SU-DHL-6 (cell line): ENCODE data around the gene KIAA1958.

Experiments used
- EZH2phosphoT487 ChIP-seq: fragments of 200-600 bp; sonication (generic), shearing (Covaris generic); conservative IDR thresholded peaks from 2 replicates; pipeline ENCODE4 v1.6.1; 2018; ENCODE audit warnings: mild to moderate bottlenecking, antibody characterized with exemption, low read length, moderate library complexity, mixed read lengths
- TF ChIP-seq, protein P1 (sequence below): fragments of 200-600 bp; sonication (generic); IDR thresholded peaks from one replicate; pipeline ENCODE4 v1.5.1; 2017; ENCODE audit warnings: antibody characterized with exemption, mild to moderate bottlenecking, low read length, moderate library complexity; ENCODE audit not compliant: insufficient read depth, poor library complexity, severe bottlenecking

- TF ChIP-seq, protein P1, sequence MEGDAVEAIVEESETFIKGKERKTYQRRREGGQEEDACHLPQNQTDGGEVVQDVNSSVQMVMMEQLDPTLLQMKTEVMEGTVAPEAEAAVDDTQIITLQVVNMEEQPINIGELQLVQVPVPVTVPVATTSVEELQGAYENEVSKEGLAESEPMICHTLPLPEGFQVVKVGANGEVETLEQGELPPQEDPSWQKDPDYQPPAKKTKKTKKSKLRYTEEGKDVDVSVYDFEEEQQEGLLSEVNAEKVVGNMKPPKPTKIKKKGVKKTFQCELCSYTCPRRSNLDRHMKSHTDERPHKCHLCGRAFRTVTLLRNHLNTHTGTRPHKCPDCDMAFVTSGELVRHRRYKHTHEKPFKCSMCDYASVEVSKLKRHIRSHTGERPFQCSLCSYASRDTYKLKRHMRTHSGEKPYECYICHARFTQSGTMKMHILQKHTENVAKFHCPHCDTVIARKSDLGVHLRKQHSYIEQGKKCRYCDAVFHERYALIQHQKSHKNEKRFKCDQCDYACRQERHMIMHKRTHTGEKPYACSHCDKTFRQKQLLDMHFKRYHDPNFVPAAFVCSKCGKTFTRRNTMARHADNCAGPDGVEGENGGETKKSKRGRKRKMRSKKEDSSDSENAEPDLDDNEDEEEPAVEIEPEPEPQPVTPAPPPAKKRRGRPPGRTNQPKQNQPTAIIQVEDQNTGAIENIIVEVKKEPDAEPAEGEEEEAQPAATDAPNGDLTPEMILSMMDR = no peak
- no peak for TF ChIP-seq EZH2phosphoT487
These were observed 1.1 kb upstream of the KIAA1958 start for GRCh38 chr9:112485574-112485973.
